Measurements from ENCODE around the gene ATP5PD. TPM values are rescaled to one million over a fixed set of nuclear protein-coding genes. Genes with fewer than 3 reads are reported as not detected.
A peak's percentile ranks its signal among the peaks of the same experiment; 100 is the strongest.

Gene ATP5PD
- total and polyA plus RNA-seq, 2 of the 13 experiments (the other 11 are each of a cell fraction or from before 2014, with no cell fraction given): 158 to 428 TPM

- TF ChIP-seq PAXIP1 (CRISPR knock-in tag; conservative IDR thresholded peaks at IDR 0.05) (peak; percentile 62; the same call in 1 of the 2 replicates), NCOA2 (CRISPR knock-in tag; IDR thresholded peaks at IDR 0.05) (peak; percentile 32; the same call in 1 of the 2 replicates), MEF2D (CRISPR knock-in tag; IDR thresholded peaks at IDR 0.05) (peak; percentile 58; the same call in 1 of the 2 replicates), ZNF710 (CRISPR knock-in tag; IDR thresholded peaks at IDR 0.05; ENCODE audit: borderline replicate concordance) (no peak), ZNF782 (CRISPR knock-in tag; IDR thresholded peaks at IDR 0.05; ENCODE audit: borderline replicate concordance) (peak; percentile 64; the same call in 1 of the 2 replicates), ZNF337 (CRISPR knock-in tag; IDR thresholded peaks at IDR 0.05; ENCODE audit: borderline replicate concordance, low read depth) (no peak; the same call in 1 of the 2 replicates), SOX13 (IDR thresholded peaks at IDR 0.05) (no peak), SOX13 (CRISPR knock-in tag; conservative IDR thresholded peaks at IDR 0.05 in 1 of 2, IDR thresholded peaks at IDR 0.05 in 1 of 2) (peak in 1 of 2 experiments; percentile 36; a peak in 1 of 4 replicates), ZNF678 (CRISPR knock-in tag; IDR thresholded peaks at IDR 0.05) (no peak), SP1 (IDR thresholded peaks at IDR 0.05) (no peak), SP1 (CRISPR knock-in tag; IDR thresholded peaks at IDR 0.05) (peak; percentile 5; the same call in 1 of the 2 replicates), ZNF891 (CRISPR knock-in tag; IDR thresholded peaks at IDR 0.05) (no peak), SIN3A (IDR thresholded peaks at IDR 0.05; ENCODE audit: borderline replicate concordance, low read depth, low read length) (peak; percentile 64; the same call in 1 of the 2 replicates), EED (CRISPR knock-in tag; IDR thresholded peaks at IDR 0.05) (peak; percentile 87), ASH2L (IDR thresholded peaks at IDR 0.05; ENCODE audit: insufficient read length, low read depth, low read length) (no peak)
- TF ChIP-seq, protein P1, sequence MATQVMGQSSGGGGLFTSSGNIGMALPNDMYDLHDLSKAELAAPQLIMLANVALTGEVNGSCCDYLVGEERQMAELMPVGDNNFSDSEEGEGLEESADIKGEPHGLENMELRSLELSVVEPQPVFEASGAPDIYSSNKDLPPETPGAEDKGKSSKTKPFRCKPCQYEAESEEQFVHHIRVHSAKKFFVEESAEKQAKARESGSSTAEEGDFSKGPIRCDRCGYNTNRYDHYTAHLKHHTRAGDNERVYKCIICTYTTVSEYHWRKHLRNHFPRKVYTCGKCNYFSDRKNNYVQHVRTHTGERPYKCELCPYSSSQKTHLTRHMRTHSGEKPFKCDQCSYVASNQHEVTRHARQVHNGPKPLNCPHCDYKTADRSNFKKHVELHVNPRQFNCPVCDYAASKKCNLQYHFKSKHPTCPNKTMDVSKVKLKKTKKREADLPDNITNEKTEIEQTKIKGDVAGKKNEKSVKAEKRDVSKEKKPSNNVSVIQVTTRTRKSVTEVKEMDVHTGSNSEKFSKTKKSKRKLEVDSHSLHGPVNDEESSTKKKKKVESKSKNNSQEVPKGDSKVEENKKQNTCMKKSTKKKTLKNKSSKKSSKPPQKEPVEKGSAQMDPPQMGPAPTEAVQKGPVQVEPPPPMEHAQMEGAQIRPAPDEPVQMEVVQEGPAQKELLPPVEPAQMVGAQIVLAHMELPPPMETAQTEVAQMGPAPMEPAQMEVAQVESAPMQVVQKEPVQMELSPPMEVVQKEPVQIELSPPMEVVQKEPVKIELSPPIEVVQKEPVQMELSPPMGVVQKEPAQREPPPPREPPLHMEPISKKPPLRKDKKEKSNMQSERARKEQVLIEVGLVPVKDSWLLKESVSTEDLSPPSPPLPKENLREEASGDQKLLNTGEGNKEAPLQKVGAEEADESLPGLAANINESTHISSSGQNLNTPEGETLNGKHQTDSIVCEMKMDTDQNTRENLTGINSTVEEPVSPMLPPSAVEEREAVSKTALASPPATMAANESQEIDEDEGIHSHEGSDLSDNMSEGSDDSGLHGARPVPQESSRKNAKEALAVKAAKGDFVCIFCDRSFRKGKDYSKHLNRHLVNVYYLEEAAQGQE (IDR thresholded peaks at IDR 0.05; ENCODE audit: borderline replicate concordance in 1 of 2, low read depth in 1 of 2, low read length in 2 of 2): peak in 1 of 2 experiments; percentile 41; a peak in 1 of 4 replicates
- TF ChIP-seq, protein P2, sequence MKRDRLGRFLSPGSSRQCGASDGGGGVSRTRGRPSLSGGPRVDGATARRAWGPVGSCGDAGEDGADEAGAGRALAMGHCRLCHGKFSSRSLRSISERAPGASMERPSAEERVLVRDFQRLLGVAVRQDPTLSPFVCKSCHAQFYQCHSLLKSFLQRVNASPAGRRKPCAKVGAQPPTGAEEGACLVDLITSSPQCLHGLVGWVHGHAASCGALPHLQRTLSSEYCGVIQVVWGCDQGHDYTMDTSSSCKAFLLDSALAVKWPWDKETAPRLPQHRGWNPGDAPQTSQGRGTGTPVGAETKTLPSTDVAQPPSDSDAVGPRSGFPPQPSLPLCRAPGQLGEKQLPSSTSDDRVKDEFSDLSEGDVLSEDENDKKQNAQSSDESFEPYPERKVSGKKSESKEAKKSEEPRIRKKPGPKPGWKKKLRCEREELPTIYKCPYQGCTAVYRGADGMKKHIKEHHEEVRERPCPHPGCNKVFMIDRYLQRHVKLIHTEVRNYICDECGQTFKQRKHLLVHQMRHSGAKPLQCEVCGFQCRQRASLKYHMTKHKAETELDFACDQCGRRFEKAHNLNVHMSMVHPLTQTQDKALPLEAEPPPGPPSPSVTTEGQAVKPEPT (CRISPR knock-in tag; IDR thresholded peaks at IDR 0.05; ENCODE audit: low read depth): no peak
These were observed 39.9 kb upstream of the ATP5PD start (continued) for GRCh38 chr17:75086496-75087181.
